ENCODE measurements around the gene GNAL. TPM values are rescaled to one million over a fixed set of nuclear protein-coding genes. Genes with fewer than 3 reads are reported as not detected.
A peak's percentile ranks its signal among the peaks of the same experiment; 100 is the strongest.

GNAL gene
- total and polyA plus RNA-seq, 10 donors = 0.74 to 5.7 (median 3.0) TPM

GRCh38 chr18:11902522-11903292 is 213.6 kb downstream of the GNAL start:
- H3K27ac ChIP-seq = no peak overlapping the region
- 73 to 90% (median 85%) methylated on average over 7 of the region's 7 CpGs for WGBS, 5 donors

GRCh38 chr18:11905613-11906012 is 216.5 kb downstream of the GNAL start:
- Histone ChIP-seq H3K4me1 (peaks cover 18 to 62% (median 30%) of the 10 kb centered on the region in 6 donors), H3K27ac (peak overlapping the region in 1 of 8 donors; percentile 4), H3K36me3 (peaks cover 0 to 55% (median 21%) of the 10 kb centered on the region in 6 donors), H3K4me3 (no peak overlapping the region), H3K9me3 (no peaks in the 10 kb centered on the region), H3K27me3 (replicated peaks in 1 of 7) (no peaks in the 10 kb centered on the region)
- WGBS, 5 donors = 59 to 90% (median 80%) methylated on average over 4 of the region's 4 CpGs
- intact Hi-C loops (cut with DNase I; ENCODE audit: low total_unique reads) = loop anchor here (5.0 kb wide), 1 partner anchor 48 kb away; no protein-coding TSS in a partner anchor
- no peak for TF ChIP-seq POLR2A (IDR thresholded peaks at IDR 0.05)
- TF ChIP-seq POLR2AphosphoS5 (IDR thresholded peaks at IDR 0.05) = no peak
- DNase-seq = no peak

More at GRCh38 chr18:11902522-11903292, 213.6 kb downstream of the GNAL start:
- DNase-seq = no peak
- Histone ChIP-seq H3K4me3 (no peak overlapping the region), H3K27me3 (replicated peaks in 1 of 7) (no peaks in the 10 kb centered on the region), H3K4me1 (peaks cover 10 to 45% (median 17%) of the 10 kb centered on the region in 6 donors), H3K36me3 (peaks cover 0 to 83% (median 21%) of the 10 kb centered on the region in 6 donors), H3K9me3 (no peaks in the 10 kb centered on the region)
- intact Hi-C loops (cut with DNase I; ENCODE audit: low total_unique reads) = no loop called here
- TF ChIP-seq POLR2AphosphoS5 (IDR thresholded peaks at IDR 0.05) (no peak), POLR2A (IDR thresholded peaks at IDR 0.05) (no peak), CTCF (IDR thresholded peaks at IDR 0.05 in 8 of 11, conservative IDR thresholded peaks at IDR 0.05 in 3 of 11) (no peak)

- no peak for DNase-seq
- H3K27me3 ChIP-seq (replicated peaks in 1 of 7) = no peaks in the 10 kb centered on the region
- intact Hi-C loops (cut with DNase I; ENCODE audit: low total_unique reads) = loop anchor here (5.0 kb wide), 1 partner anchor 49 kb away; no protein-coding TSS in a partner anchor
These were observed 217.1 kb downstream of the GNAL start for GRCh38 chr18:11906176-11906575.

More at GRCh38 chr18:11906176-11906575, 217.1 kb downstream of the GNAL start:
- Histone ChIP-seq H3K9me3 (no peaks in the 10 kb centered on the region), H3K4me3 (no peak overlapping the region), H3K36me3 (peaks cover 0 to 49% (median 21%) of the 10 kb centered on the region in 6 donors), H3K4me1 (peaks cover 18 to 62% (median 30%) of the 10 kb centered on the region in 6 donors), H3K27ac (peak overlapping the region in 1 of 8 donors; percentile 4)
- no peak for TF ChIP-seq CTCF (IDR thresholded peaks at IDR 0.05 in 8 of 11, conservative IDR thresholded peaks at IDR 0.05 in 3 of 11)
- no peak for TF ChIP-seq POLR2A (IDR thresholded peaks at IDR 0.05)
- TF ChIP-seq POLR2AphosphoS5 (IDR thresholded peaks at IDR 0.05) = no peak
- WGBS, 5 donors = 81 to 92% (median 89%) methylated on average over 1 of the region's 1 CpG

All from spleen (tissue), 11 donors.